ENCODE data around the gene RAB7B. TPM values are rescaled to one million over a fixed set of nuclear protein-coding genes. Genes with fewer than 3 reads are reported as not detected.

RAB7B gene
- total and polyA plus RNA-seq, 9 of the 15 experiments (the other 6 are each of a cell fraction or from before 2014, with no cell fraction given): 0.03 to 0.29 (median 0.07) TPM; not detected in 4

GRCh38 chr1:206030714-206031113 lies 27.5 kb upstream of the RAB7B start (continued):
- TF ChIP-seq DEAF1 (CRISPR knock-in tag; IDR thresholded peaks at IDR 0.05) (peak; percentile 86), PCBP1 (IDR thresholded peaks at IDR 0.05; ENCODE audit: low read depth, low read length, poor library complexity, severe bottlenecking) (no peak), MAFG (tag; conservative IDR thresholded peaks at IDR 0.05) (no peak), NRF1 (conservative IDR thresholded peaks at IDR 0.05 in 1 of 2, IDR thresholded peaks at IDR 0.05 in 1 of 2) (peak; percentile 67 to 75), ZFX (CRISPR knock-in tag; IDR thresholded peaks at IDR 0.05) (no peak), JUN (IDR thresholded peaks at IDR 0.05; ENCODE audit: borderline replicate concordance, low read depth, low read length) (no peak), JUN (CRISPR knock-in tag; IDR thresholded peaks at IDR 0.05; ENCODE audit: borderline replicate concordance) (no peak), ESRRB (CRISPR knock-in tag; IDR thresholded peaks at IDR 0.05; ENCODE audit: borderline replicate concordance) (no peak), CTBP1 (IDR thresholded peaks at IDR 0.05; ENCODE audit: borderline replicate concordance) (peak; percentile 45; the same call in 1 of the 2 replicates), ZBTB1 (CRISPR knock-in tag; IDR thresholded peaks at IDR 0.05; ENCODE audit: borderline replicate concordance, low read depth) (no peak), NFIC (IDR thresholded peaks at IDR 0.05) (no peak), RBM25 (IDR thresholded peaks at IDR 0.05; ENCODE audit: low read depth, low read length, severe bottlenecking) (no peak), HNRNPUL1 (IDR thresholded peaks at IDR 0.05; ENCODE audit: low read length) (no peak), E2F8 (IDR thresholded peaks at IDR 0.05; ENCODE audit: low read depth, partially characterized antibody) (peak; percentile 55)
- TF ChIP-seq, protein P1, sequence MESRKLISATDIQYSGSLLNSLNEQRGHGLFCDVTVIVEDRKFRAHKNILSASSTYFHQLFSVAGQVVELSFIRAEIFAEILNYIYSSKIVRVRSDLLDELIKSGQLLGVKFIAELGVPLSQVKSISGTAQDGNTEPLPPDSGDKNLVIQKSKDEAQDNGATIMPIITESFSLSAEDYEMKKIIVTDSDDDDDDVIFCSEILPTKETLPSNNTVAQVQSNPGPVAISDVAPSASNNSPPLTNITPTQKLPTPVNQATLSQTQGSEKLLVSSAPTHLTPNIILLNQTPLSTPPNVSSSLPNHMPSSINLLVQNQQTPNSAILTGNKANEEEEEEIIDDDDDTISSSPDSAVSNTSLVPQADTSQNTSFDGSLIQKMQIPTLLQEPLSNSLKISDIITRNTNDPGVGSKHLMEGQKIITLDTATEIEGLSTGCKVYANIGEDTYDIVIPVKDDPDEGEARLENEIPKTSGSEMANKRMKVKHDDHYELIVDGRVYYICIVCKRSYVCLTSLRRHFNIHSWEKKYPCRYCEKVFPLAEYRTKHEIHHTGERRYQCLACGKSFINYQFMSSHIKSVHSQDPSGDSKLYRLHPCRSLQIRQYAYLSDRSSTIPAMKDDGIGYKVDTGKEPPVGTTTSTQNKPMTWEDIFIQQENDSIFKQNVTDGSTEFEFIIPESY (CRISPR knock-in tag; IDR thresholded peaks at IDR 0.05): no peak
- TF ChIP-seq, protein P2, sequence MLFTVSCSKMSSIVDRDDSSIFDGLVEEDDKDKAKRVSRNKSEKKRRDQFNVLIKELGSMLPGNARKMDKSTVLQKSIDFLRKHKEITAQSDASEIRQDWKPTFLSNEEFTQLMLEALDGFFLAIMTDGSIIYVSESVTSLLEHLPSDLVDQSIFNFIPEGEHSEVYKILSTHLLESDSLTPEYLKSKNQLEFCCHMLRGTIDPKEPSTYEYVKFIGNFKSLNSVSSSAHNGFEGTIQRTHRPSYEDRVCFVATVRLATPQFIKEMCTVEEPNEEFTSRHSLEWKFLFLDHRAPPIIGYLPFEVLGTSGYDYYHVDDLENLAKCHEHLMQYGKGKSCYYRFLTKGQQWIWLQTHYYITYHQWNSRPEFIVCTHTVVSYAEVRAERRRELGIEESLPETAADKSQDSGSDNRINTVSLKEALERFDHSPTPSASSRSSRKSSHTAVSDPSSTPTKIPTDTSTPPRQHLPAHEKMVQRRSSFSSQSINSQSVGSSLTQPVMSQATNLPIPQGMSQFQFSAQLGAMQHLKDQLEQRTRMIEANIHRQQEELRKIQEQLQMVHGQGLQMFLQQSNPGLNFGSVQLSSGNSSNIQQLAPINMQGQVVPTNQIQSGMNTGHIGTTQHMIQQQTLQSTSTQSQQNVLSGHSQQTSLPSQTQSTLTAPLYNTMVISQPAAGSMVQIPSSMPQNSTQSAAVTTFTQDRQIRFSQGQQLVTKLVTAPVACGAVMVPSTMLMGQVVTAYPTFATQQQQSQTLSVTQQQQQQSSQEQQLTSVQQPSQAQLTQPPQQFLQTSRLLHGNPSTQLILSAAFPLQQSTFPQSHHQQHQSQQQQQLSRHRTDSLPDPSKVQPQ (CRISPR knock-in tag; IDR thresholded peaks at IDR 0.05; ENCODE audit: borderline replicate concordance): no peak
- TF ChIP-seq, protein P3, sequence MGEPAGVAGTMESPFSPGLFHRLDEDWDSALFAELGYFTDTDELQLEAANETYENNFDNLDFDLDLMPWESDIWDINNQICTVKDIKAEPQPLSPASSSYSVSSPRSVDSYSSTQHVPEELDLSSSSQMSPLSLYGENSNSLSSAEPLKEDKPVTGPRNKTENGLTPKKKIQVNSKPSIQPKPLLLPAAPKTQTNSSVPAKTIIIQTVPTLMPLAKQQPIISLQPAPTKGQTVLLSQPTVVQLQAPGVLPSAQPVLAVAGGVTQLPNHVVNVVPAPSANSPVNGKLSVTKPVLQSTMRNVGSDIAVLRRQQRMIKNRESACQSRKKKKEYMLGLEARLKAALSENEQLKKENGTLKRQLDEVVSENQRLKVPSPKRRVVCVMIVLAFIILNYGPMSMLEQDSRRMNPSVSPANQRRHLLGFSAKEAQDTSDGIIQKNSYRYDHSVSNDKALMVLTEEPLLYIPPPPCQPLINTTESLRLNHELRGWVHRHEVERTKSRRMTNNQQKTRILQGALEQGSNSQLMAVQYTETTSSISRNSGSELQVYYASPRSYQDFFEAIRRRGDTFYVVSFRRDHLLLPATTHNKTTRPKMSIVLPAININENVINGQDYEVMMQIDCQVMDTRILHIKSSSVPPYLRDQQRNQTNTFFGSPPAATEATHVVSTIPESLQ (CRISPR knock-in tag; IDR thresholded peaks at IDR 0.05): no peak
